Stimulated activated CD4-positive, alpha-beta T cell treated with anti-CD3 and anti-CD28 coated beads, Interleukin-1b, Interleukin-23, amount 100 ng/mL, for 4 hours (primary cell): ENCODE data around the gene TMED6.
"Not testable (repeated sequence)": the region's sequence is repeated elsewhere in the genome, so short reads cannot be mapped to it uniquely, and the experiment has no call there.

Source experiments
- DNase-seq, 2 donors: peaks; one replicate each; pipeline ENCODE4 v3.0.0-alpha.2; 2020; ENCODE audit warnings: low read depth in 2 of 2

The TMED6 gene

DNA sequence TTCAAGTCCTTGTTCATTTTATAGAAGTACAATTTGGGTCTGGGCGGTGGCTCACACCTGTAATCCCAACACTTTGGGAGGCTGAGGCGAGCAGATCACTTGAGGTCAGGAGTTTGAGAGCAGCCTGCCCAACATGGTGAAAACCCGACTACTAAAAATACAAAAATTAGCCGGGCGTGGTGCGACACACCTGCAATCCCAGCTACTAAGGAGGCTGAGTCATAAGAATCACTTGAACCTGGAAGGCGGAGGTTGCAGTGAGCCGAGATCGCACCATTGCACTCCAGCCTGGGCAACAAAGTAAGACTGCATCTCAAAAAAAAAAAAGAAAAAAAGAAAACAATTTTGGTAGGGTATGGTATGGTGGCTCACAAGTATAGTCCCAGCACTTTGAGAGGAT, 8.5 kb upstream of the TMED6 start:
- not testable (repeated sequence) for DNase-seq

DNA sequence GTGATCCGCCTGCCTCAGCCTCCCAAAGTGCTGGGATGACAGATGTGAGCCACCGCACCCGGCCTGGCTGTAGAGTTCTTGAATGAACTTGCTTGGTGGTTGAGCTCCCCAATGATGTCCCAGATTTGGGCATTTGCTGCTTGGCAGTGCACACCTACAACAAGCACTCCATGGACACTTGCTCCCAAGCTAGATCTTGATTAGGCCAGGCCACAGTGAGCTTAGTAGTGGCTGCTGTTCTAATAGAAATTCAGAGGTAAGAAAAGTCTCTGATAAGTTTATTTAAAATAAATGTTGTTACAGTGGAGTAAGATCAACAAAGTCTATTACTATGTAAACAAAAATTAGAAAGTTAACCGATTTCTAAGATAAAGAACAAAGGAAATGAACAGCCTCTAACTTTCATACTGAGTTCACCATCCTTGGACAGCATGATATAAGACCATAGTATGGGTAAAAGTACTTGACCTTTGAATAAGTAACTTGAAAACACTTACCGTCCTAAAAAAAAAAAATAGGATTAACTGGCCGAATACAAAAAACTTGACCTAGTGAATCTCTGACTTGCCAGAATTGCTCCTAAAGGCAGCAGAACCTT, 951 bp downstream of the TMED6 start:
- no peak for DNase-seq

DNA sequence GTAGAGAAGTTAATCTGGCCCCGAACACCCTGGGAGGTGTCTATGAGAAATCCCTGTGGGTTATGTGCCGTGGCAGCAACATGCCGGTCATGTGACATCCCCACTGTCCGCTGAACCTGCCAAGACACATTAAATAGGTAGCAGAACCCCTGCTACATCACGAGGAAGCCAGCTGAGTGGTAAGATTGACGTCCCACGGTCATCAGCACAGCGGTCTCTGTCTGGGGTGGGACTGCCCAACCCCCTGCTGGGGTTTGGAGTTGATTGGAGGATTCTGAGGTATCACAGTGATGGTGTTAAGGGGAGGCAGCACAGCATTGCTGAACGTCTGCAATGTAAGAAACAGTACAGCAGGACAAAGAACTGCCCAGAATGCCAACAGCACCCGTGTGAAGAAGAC, 2.0 kb downstream of the TMED6 start:
- DNase-seq = no peak

DNA sequence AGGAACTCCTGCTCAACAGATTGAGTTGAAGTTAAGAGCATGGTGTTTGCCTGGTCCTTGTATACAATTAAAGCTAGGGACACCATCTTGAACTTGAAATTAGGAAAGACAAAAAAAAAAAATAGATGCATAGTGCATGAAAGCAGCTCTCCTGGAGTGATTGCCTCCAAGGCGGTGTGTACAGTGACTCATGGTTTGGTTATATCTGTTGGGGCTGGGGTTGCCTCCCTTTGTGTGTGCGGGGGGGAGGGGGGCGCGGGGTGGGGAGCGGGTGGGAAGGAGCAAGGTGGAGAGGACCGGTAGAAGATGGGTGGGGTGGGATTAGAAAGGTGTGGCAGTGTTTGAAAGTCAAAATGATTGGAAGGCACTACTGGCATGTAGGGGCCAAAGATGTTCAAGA, 3.4 kb downstream of the TMED6 start:
- DNase-seq = no peak

DNA sequence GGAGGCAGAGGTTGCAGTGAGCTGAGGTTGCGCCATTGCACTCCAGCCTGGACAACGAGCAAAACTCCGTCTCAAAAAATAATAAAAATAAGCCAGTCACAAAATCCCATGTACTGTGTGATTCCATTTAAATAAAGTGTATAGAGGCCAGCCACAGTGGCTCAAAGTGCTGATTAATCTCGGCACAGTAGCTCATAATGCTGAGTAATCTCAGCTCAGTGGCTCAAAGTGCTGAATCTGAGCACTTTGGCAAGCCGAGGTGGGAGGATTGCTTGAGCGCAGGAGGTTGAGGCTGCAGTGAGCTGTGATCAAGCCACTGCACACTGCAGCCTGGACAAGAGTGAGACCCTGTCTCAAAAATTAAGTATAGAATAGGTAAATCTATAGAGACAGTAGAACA, 4.9 kb downstream of the TMED6 start:
- DNase-seq = no peak

DNA sequence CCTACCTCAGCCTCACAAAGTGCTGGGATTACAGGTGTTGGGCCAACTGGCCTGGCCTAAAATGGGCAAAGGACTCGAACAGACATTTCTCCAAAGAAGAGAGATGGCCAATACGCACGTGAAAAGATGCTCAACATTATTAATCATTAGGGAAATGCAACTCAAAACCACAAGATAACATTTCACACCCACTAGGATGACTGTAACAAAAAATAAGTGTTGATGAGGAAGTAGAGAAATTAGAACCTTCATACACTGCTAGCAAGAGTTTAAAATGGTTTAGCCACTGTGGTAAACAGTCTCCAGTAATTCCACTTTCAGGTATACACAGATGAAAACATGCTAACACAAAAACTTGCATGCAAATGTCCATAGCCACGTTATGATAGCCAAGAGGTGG, 5.7 kb downstream of the TMED6 start:
- no peak for DNase-seq

DNA sequence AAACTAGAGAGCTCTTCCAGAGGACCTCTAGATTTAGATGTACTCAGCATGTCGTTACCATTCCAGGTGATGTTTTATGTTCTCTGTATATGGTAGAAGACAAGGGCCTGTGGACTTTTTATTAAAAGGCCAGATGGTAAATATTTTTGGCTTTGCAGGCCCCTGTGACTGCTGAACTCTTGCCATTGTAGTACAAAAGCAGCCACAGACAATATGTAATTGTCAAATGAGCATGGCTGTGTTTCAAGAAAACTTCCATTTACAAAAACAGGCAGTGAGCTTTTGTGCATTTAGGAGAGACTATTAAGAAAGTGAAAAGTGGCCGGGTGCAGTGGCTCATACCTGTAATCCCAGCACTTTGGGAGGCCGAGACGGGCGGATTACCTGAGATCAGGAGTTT, 7.4 kb downstream of the TMED6 start:
- no peak for DNase-seq

DNA sequence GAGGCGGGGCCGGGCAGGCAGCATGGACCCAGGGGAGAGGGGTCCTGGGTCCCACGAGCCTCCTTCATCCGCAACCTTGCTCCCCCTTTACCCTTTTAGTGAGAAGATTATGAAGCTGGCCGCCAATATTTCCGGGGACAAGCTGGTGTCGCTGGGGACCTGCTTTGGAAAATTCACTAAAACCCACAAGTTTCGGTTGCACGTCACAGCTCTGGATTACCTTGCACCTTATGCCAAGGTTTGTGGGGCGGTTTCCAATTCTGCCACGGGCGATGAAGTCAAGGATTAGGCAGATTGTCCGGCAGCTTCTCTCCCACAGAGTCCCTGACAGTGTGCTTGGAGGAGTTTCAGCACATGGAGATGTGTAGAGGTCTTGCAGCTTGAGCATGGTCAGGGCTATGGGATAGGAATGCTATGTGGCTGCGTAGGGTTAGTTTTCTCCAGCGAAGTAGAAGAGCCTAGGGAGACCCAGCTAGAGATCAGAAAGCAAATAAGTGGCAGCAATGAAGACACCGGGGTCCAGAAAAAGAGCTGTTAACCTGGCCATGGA, 11.4 kb downstream of the TMED6 start:
- no peak for DNase-seq

DNA sequence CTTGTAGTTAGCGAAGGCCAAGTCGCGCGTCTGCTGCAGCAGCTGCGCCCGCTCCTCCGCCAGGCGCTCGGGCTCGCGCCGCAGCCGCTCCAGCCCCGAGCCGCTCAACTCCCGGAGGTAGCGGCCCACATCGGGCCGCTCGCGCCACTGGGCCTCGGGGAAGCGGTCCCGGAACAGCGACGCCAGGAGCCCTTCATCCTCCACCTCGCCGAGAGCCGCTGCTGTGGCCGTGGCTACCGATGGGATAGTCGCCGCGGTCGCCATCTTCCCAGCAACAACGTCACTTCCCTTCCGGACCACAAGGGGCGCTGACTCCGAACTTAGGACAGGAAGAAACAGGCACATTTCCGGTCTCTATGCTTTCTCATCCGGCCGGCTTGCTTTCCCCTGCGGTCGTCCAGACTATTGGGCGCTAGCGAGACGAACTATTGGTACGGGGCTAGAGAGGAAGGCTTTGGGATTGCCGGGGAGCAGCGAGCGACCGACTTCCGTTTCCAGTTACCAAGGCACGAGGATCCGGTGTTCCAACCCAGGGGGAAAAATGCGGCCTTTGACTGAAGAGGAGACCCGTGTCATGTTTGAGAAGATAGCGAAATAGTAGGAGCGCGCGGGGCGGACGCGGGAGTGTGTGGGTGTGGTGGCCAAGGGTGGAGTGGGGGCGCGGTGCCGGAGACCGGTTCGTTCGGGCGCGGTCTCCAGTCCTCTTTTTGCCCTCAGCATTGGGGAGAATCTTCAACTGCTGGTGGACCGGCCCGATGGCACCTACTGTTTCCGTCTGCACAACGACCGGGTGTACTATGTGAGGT, 12.1 kb downstream of the TMED6 start, which contains the start of the genes COG8 and NIP7:
Gene COG8 (minus strand): TSS at position 276 of the 806 bp plus-strand sequence. CDS start 12 bp downstream, at position 264.
Gene NIP7 (plus strand): TSS at position 484 of the 806 bp plus-strand sequence. CDS start 58 bp downstream, at position 542.
- DNase-seq = peak; percentile 84 to 86

DNA sequence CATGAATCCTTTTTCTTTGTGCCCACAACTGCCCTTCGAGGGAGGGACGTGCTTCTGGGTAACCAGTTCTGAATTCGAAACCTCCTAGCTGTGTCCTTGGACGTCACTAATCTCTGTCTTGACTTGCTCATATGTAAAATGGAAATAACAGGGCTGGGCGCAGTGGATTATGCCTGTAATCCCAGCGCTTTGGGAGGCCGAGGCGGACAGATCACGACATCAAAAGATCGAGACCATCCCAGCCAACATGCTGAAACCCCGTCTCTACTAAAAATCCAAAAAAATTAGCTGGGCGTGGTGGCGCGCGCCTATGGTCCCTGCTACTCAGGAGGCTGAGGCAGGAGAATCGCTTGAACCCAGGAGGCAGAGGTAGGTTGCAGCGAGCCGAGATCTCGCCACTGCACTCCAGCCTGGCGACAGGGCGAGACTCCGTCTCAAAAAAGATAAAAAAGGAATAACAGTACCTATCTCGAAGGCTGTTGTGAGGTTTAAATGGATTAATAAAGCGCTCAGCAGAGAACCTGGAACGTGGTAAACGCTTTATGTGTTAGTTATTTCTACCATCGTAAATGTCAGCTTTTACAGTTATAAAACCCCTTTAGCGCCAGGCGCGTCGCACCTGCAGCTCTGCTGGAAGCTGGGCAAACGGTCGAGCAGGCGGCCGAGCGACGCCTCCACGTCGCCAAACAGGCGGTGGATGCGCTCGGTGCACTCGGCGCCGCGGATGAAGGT, 12.9 kb downstream of the TMED6 start:
- DNase-seq = no peak

DNA sequence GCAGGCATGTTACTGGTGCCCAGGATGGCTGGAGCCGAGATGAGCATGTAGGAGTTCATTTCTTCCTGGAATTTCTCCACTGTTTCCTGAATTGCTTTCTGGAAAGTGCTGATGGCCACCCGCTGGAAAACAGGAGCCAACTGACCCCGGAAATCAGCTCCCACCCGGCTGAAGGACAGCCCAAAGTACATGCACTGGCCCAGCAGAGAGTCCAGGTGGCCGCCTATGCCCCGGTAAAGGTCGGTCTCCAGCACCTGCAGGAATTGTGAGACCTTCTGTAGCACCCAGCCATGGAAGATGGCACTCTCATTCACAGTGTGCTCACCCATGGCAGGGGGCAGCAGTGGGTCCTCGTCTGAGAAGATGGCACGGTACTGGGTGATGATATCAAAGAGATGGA, 16.9 kb downstream of the TMED6 start:
- no peak for DNase-seq

DNA sequence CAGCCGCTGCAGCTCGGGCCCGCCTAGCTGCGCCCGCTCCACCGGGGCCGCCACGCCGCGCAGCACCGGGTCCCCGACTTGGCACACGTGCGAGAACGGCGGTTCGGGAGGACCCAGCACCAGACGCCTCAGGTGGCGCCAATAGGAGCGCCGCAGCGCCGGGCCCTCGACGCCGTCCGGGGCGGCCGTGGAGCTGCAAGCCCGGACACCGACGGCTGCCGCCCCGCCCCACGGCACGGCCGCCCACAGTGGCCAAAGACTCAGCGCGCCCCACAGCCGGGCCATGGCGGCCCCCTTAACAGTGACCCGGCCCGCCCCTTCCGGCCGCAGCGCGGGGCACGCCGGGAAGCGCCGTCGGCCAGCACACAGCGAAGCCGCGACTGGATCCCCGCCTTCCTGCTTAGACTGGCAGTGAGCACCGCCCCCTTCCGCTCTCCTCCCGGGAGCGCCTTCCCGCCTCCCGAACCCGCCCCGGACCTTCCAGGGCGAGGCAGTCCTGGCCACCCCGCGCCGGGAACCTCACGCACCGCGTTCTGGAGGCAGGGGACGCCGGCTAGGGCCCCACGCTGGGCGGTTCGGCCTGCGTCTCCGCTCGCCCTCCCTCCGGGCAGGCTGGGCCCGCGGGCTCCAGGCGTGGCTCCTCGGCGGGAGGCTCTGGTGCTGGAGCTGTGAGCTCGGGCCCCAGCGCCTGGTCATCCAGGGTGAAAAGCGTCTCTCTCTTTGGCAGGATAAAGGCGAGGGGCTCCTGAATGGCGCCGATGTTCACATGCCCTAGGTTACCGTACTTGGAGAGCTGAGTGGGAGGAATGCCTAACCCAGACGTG, 21.1 kb downstream of the TMED6 start, which contains the start of gene PDF:
Gene PDF (minus strand): TSS at position 303 of the 824 bp plus-strand sequence. CDS start 18 bp downstream, at position 285.
- peak; percentile 68 to 78 for DNase-seq

DNA sequence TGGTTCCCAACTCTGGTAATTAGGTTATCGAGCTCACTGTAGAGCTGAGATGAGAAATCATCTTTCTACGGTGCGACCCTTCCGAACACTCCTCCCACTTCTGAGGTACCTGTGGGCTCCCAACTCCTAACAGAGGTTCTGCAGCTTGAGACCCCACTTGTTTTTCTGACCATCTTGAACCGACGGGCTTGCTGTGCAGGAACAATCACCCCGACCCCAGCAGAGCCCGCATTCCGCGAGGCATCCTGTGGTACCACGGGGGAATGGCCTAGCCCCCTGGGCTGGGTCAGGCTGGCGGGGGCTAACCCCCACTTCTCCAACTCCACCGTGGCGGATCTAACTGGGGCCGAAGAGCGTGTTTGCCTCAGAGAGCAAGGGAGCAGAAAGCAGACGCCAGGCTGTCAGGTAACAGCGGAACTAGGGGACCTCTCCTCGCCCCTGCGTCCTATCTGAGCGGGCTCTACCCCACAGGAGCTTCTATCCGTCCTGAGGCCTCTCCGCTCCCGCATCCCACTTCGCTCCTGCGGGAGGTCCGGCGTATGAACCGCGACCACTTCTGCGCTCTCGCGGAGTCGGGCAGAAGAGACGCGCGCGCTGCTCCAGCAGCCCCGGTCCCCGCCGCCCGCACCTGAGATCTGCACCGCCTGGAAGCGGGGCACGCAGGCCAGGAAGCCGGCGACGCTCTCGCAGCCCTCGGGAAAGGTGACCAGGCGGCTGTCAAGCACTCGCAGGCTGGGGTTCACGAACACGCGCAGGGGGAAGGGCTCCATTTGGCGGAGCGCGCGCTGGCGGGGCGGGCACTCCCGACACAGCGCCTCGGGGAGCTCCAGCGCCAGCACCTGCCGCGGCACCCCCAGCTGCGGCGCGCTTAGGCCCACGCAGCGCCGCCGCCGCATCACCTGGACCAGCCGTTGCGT, 22.0 kb downstream of the TMED6 start:
- peak; percentile 48 for DNase-seq

DNA sequence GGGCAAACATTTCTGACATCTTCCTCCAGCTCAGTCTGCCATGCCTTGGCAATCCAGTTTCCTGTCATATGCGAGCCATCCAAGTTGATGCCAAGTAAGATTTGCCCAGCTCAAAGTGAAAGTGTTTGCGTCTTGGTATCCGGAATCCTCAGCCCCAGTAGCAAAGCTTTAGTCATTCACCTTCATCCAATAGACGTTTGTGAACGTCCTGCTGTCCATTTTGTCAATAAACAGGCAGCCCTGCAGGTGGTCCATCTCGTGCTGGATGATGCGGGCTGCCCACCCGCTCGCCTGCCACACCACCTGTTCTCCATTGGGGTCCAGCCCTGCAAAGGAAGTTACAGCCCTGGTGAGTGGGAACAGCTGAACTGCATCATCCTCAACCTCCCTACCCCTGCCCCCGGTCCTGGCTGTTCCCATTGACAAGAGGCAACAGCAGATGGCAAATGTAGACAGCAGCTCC, 22.7 kb downstream of the TMED6 start:
- no peak for DNase-seq

DNA sequence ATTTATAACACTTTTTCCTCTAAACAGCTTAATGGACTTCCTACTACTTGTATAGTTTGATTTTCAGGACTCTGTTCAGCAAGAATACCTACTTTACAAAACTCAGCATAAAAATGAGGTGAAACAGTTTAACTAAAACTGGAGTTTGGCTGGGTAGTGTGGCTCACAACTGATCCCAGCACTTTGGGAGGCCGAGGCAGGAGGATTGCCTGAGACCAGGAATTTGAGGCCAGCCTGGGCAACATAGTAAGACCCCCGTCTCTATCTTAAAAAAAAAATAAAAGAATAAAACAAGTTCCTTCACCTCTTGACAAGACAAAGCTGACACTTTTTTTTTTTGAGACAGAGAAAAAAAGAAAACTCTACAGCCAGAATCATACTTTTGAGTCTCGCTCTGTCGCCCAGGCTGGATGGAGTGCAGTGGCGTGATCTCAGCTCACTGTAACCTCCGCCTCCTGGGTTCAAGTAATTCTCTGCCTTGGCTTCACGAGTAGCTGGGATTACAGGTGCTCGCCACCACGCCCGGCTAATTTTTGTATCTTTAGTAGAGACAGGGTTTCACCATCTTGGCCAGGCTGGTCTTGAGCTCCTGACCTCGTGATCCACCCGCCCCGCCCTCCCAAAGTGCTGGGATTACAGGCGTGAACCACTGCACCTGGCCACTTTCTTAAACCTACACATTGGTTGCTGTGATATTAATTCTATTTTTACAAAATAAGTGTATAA, 23.8 kb downstream of the TMED6 start:
- no peak for DNase-seq

DNA sequence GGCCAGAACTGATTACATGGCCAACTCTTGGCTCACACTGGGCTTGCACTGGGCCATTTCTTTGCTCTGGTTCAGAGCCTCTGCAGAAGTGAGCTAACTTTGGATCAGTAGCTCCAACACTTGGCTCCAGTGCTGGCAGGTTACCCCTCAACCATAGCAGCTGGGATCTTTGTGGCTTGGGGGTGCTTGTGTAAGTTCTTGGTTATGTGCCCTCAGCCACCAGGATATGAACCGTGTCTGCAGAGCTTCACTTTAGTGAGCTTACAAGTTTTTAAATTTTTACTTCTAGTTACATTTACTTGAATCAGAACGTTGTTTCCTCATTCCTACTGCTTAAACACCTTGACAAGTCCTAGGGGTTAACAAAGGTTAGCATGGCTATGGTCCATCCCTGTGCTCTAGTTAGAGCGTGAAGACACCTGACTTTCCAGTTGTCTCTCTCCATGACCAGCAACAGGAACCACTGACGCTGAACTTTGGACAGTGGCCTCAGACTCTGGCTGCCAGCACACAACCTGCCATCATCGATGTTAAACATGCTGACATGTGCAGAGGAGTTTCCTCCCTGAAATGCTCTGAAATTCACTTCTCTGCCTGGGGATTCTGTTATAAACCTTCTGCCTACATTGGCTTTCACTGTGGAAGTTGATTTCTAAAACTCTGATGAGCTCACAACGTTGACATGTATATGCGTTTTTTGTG, 25.3 kb downstream of the TMED6 start:
- no peak for DNase-seq

DNA sequence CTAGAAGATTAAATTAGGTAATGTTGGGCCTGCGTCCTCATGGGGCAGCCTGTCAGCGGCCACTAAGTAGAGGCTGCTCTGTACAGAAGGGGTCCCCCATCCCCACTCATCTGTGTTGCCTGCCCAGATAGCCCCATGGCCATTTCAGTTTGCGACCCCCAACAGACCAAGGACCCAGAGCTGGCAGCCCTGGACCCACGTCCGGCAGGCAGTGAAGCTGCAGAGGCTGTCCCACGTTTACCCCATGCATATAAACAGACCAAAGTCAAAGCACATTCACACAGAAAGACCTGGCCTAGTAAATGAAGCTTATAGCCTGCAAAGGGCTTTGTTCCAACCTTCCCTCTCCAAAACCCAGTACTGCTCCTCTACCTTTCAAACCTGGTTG, 25.8 kb downstream of the TMED6 start:
- DNase-seq = no peak

DNA sequence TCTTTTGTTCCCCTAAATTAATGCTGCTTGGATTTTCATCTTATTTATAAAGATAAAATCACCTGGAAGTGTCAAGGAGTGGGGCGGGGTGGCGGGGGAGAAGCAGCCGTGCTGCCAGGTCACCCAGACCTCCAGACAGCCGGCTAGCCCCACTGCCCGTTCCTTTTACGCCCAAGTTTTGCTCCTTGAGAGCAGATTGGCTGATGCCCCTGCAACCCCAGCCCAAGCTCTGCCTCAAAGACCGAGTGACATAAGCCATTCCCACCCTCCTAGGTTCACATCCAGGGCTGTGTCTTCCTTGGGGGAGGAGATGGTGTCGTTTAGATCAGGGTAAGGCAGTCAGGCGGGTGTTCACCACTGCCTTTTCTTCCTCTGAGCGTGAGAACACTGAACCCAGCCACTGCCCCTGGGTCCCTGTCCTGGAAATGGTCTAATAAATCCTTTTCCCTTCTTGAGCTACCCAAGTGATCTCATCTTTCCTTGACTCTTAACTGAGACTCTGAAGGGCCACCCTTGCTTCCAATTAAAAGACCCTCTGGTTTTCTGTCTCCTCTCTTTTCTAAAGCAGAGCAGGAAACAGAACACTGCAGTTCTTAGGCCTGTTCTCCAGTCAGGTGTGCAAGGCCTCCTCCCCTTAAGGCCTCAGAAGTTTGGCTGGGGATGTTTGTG, 26.9 kb downstream of the TMED6 start:
- no peak for DNase-seq
